Measurements from ENCODE around the gene HELZ2. TPM values are rescaled to one million over a fixed set of nuclear protein-coding genes. Genes with fewer than 3 reads are reported as not detected.
A peak's percentile ranks its signal among the peaks of the same experiment; 100 is the strongest.

Gene HELZ2
- total RNA-seq, 1 experiment from 2014 or later, result 205 TPM

GRCh38 chr20:63553933-63554290, 20.1 kb downstream of the HELZ2 start, which contains the start of gene FNDC11:
TSS of gene FNDC11 (plus strand) at chr20:63554159. CDS start at chr20:63555664, 1,505 bp downstream.
- DNase-seq (ENCODE audit: low read depth), result no peak

- DNase-seq (ENCODE audit: low read depth), result peak; percentile 68
Observed at GRCh38 chr20:63553251-63553932, 20.6 kb downstream of the HELZ2 start.

GRCh38 chr20:63552481-63553249, 21.4 kb downstream of the HELZ2 start:
- DNase-seq (ENCODE audit: low read depth), result peak; percentile 53

GRCh38 chr20:63551068-63551467, 23.0 kb downstream of the HELZ2 start:
- no peak for DNase-seq (ENCODE audit: low read depth)

- DNase-seq (ENCODE audit: low read depth), result no peak
Observed at GRCh38 chr20:63549679-63550282, 24.3 kb downstream of the HELZ2 start.

- no peak for DNase-seq (ENCODE audit: low read depth)
Observed at GRCh38 chr20:63549019-63549418, 25.0 kb downstream of the HELZ2 start.

GRCh38 chr20:63548542-63548941, 25.5 kb downstream of the HELZ2 start:
- DNase-seq (ENCODE audit: low read depth), result no peak

- DNase-seq (ENCODE audit: low read depth), result no peak
Observed at GRCh38 chr20:63547725-63548480, 26.1 kb downstream of the HELZ2 start, which contains the start of gene SRMS. TSS of gene SRMS (minus strand) at chr20:63547749. CDS start at chr20:63547463, 286 bp downstream.

- DNase-seq (ENCODE audit: low read depth), result no peak
Observed at GRCh38 chr20:63546956-63547724, 26.9 kb downstream of the HELZ2 start.

GRCh38 chr20:63546256-63546955, 27.6 kb downstream of the HELZ2 start:
- DNase-seq (ENCODE audit: low read depth), result no peak

GRCh38 chr20:63545814-63546213, 28.2 kb downstream of the HELZ2 start:
- DNase-seq (ENCODE audit: low read depth), result no peak

- DNase-seq (ENCODE audit: low read depth), result peak; percentile 74
Observed at GRCh38 chr20:63544958-63545516, 29.0 kb downstream of the HELZ2 start.

GRCh38 chr20:63544241-63544957, 29.6 kb downstream of the HELZ2 start:
- DNase-seq (ENCODE audit: low read depth), result no peak

- no peak for DNase-seq (ENCODE audit: low read depth)
Observed at GRCh38 chr20:63543733-63544132, 30.3 kb downstream of the HELZ2 start.

- DNase-seq (ENCODE audit: low read depth), result no peak
Observed at GRCh38 chr20:63543131-63543530, 30.9 kb downstream of the HELZ2 start.

GRCh38 chr20:63542696-63543095, 31.3 kb downstream of the HELZ2 start:
- no peak for DNase-seq (ENCODE audit: low read depth)

- DNase-seq (ENCODE audit: low read depth), result no peak
Observed at GRCh38 chr20:63542031-63542559, 31.9 kb downstream of the HELZ2 start.

- DNase-seq (ENCODE audit: low read depth), result no peak
Observed at GRCh38 chr20:63541371-63541770, 32.7 kb downstream of the HELZ2 start.
